ENCODE data around the gene ITGA7. TPM values are rescaled to one million over a fixed set of nuclear protein-coding genes. Genes with fewer than 3 reads are reported as not detected.

ITGA7 gene
- total and polyA plus RNA-seq, 2 of the 4 experiments (the other 2 are of a cell fraction): 3.9 to 15.7 TPM

DNA sequence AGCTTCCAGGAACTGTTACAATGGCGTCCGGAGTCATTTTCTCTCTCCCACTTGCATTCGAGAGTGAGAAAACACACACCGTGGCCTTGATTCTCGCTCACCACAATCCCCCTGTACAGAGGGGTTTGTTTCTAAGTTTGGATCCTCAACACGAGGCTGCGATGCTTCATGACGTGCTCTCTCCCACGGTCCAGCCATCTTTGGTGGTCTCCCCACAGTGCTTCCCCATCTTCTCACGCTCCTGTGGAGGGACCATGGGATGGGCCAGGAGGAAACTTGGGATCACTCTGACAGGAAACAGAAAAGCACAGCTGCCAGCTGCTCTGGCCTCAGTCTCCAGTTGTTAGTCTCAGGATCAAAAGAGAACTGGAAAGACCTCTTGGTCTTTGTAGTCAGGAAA is 42.9 kb downstream of the ITGA7 start:
- dilution Hi-C loops (cut with HindIII; ENCODE audit: low sequenced_read_pairs, unreplicated experiment) (no loop called here), intact Hi-C loops (cut with micrococcal nuclease) (no loop called here), in situ Hi-C loops (cut with MboI; ENCODE audit: low sequenced_read_pairs) (no loop called here)
- no peaks in the 10 kb centered on the region for H3K4me1 ChIP-seq (ENCODE audit: control insufficient read depth, insufficient read depth, low read length)
- no TSS peak for BruUV-seq (replicated peaks)
- H2BK20ac ChIP-seq (ENCODE audit: low read depth, low read length): no peak overlapping the region
- H2BK5ac ChIP-seq (ENCODE audit: low read depth, low read length, poor library complexity, severe bottlenecking): no peak overlapping the region
- ATAC-seq (ENCODE audit: low read depth) (no peak), DNase-seq (no peak)
- H3K9ac ChIP-seq (ENCODE audit: low read depth, low read length): no peak overlapping the region
- H3K9me3 ChIP-seq (ENCODE audit: control insufficient read depth, insufficient read depth, low read length): no peaks in the 10 kb centered on the region
- H3K23ac ChIP-seq (ENCODE audit: low read depth, low read length): no peak overlapping the region
- H3K4me3 ChIP-seq (ENCODE audit: insufficient read depth, low read depth, low read length): no peak overlapping the region
- H4K8ac ChIP-seq (ENCODE audit: low read depth in 2 of 2, low read length in 2 of 2): no peak overlapping the region
- no peak overlapping the region for H2AK9ac ChIP-seq (replicated peaks; ENCODE audit: low read depth, low read length, poor library complexity)
- H3K14ac ChIP-seq (replicated peaks; ENCODE audit: low read depth, low read length): no peak overlapping the region
- CTCF ChIA-PET: interaction anchor here (0.5 to 0.9 kb wide), 2 partner anchors 18 to 60 kb away, joined by 3 to 4 read pairs; no protein-coding TSS in a partner anchor
- POLR2A ChIA-PET (ENCODE audit: unreplicated experiment): no interaction called here
- H3K4ac ChIP-seq (ENCODE audit: low read depth, low read length): no peak overlapping the region
- WGBS, 2 experiments (ENCODE audit: extremely low coverage in 2 of 2, insufficient read length in 1 of 2): no CpG with 5 or more reads among the region's 10 CpGs
- H3K79me1 ChIP-seq (ENCODE audit: low read depth in 1 of 2, low read length in 2 of 2): no peaks in the 10 kb centered on the region
- H3K27ac ChIP-seq (ENCODE audit: insufficient read depth, low read length): no peak overlapping the region
- H3K56ac ChIP-seq (ENCODE audit: extremely low read depth, insufficient read depth, low read length): no peak overlapping the region
- no peak overlapping the region for H2BK15ac ChIP-seq (ENCODE audit: low read depth, low read length)
- peaks cover 11% of the 10 kb centered on the region for H3K27me3 ChIP-seq (ENCODE audit: control insufficient read depth, insufficient read depth, low read length)
- H4K5ac ChIP-seq (ENCODE audit: low read depth, low read length): no peak overlapping the region
- H2AK5ac ChIP-seq (ENCODE audit: low read depth, low read length): no peak overlapping the region
- no peaks in the 10 kb centered on the region for H3K36me3 ChIP-seq (ENCODE audit: control insufficient read depth, insufficient read depth, low read length)
- H3K18ac ChIP-seq (ENCODE audit: low read depth, low read length): no peak overlapping the region
- no peak for TF ChIP-seq RAD21 (IDR thresholded peaks at IDR 0.05; ENCODE audit: low read length)
- TF ChIP-seq RFX5 (IDR thresholded peaks at IDR 0.05; ENCODE audit: low read depth, low read length): no peak
- no peak for TF ChIP-seq MXI1 (IDR thresholded peaks at IDR 0.05; ENCODE audit: borderline replicate concordance, low read depth, low read length)
- TF ChIP-seq MAZ (IDR thresholded peaks at IDR 0.05; ENCODE audit: borderline replicate concordance, low read depth, low read length): no peak
- TF ChIP-seq MAFK (IDR thresholded peaks at IDR 0.05; ENCODE audit: low read depth, low read length): no peak
- no peak for TF ChIP-seq RCOR1 (IDR thresholded peaks at IDR 0.05; ENCODE audit: insufficient replicate concordance, low read length)
- no peak for TF ChIP-seq ELK1 (IDR thresholded peaks at IDR 0.05; ENCODE audit: borderline replicate concordance, low read depth, low read length)
- TF ChIP-seq POLR2A (IDR thresholded peaks at IDR 0.05; ENCODE audit: low read depth, low read length): no peak
- TF ChIP-seq BHLHE40 (IDR thresholded peaks at IDR 0.05; ENCODE audit: low read depth, low read length): no peak
- no peak for TF ChIP-seq CEBPB (IDR thresholded peaks at IDR 0.05; ENCODE audit: low read depth, low read length)
- TF ChIP-seq, protein P1, sequence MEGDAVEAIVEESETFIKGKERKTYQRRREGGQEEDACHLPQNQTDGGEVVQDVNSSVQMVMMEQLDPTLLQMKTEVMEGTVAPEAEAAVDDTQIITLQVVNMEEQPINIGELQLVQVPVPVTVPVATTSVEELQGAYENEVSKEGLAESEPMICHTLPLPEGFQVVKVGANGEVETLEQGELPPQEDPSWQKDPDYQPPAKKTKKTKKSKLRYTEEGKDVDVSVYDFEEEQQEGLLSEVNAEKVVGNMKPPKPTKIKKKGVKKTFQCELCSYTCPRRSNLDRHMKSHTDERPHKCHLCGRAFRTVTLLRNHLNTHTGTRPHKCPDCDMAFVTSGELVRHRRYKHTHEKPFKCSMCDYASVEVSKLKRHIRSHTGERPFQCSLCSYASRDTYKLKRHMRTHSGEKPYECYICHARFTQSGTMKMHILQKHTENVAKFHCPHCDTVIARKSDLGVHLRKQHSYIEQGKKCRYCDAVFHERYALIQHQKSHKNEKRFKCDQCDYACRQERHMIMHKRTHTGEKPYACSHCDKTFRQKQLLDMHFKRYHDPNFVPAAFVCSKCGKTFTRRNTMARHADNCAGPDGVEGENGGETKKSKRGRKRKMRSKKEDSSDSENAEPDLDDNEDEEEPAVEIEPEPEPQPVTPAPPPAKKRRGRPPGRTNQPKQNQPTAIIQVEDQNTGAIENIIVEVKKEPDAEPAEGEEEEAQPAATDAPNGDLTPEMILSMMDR (conservative IDR thresholded peaks at IDR 0.05; ENCODE audit: low read depth, low read length): no peak
- no peak overlapping the region for H2AFZ ChIP-seq (replicated peaks; ENCODE audit: low read length, poor library complexity)
- no peak overlapping the region for H4K91ac ChIP-seq (ENCODE audit: insufficient read depth, low read depth, low read length)
- H2BK120ac ChIP-seq (ENCODE audit: low read depth, low read length): no peak overlapping the region
- no peaks in the 10 kb centered on the region for H4K20me1 ChIP-seq (ENCODE audit: insufficient read depth, low read length)
- H3K4me2 ChIP-seq (ENCODE audit: low read depth, low read length): no peak overlapping the region
- no peaks in the 10 kb centered on the region for H3K9me1 ChIP-seq (ENCODE audit: insufficient read depth, low read length)

Data from IMR-90 (cell line).